Left ventricle myocardium inferior (tissue), 1 donor: ENCODE results near the gene TIMP3. TPM values are rescaled to one million over a fixed set of nuclear protein-coding genes. Genes with fewer than 3 reads are reported as not detected.

ENCODE experiments used
- DNase-seq: peaks from one replicate; pipeline ENCODE4 v3.0.0-alpha.2; 2020
- H3K27ac ChIP-seq: fragments of 200-600 bp; replicated peaks from 2 replicates; pipeline ENCODE4 v1.8.0; 2021
- H3K27me3 ChIP-seq: fragments of 200-600 bp; 2 replicates; pipeline ENCODE4 v1.8.0; 2021; ENCODE audit warnings: low read depth
- H3K36me3 ChIP-seq: fragments of 200-600 bp; 2 replicates; pipeline ENCODE4 v1.8.0; 2021
- H3K4me1 ChIP-seq: fragments of 200-600 bp; 2 replicates; pipeline ENCODE4 v1.8.0; 2021
- H3K4me3 ChIP-seq: fragments of 200-600 bp; 2 replicates; pipeline ENCODE4 v1.8.0; 2021; ENCODE audit warnings: mild to moderate bottlenecking, moderate library complexity
- H3K9me3 ChIP-seq: fragments of 200-600 bp; replicated peaks from 2 replicates; pipeline ENCODE4 v1.8.0; 2021
- CTCF ChIP-seq: fragments of 200-600 bp; IDR thresholded peaks from 2 replicates; pipeline ENCODE4 v1.8.0; 2021; ENCODE audit warnings: antibody characterized with exemption, mild to moderate bottlenecking, borderline replicate concordance
- intact Hi-C: fragments of 100-400 bp; cut with micrococcal nuclease; formaldehyde crosslinking; loops from one replicate; pipeline ENCODE4 v1.11.0; 2022
- total RNA-seq: library from RNA; stranded (reverse); fragmentation: NEBNext Ultra II Directional; extraction: Animal tissue kit (Norgen Biotek cat#: 25700); gene quantifications from one replicate; pipeline ENCODE4 v1.2.1, GENCODE V29; 2021
- donor health status: DM: no; HTN: yes; CAD: no; lungs with severe emphysema.

Gene TIMP3
- total RNA-seq, 1 donor from 2014 or later, result 250 TPM

DNA sequence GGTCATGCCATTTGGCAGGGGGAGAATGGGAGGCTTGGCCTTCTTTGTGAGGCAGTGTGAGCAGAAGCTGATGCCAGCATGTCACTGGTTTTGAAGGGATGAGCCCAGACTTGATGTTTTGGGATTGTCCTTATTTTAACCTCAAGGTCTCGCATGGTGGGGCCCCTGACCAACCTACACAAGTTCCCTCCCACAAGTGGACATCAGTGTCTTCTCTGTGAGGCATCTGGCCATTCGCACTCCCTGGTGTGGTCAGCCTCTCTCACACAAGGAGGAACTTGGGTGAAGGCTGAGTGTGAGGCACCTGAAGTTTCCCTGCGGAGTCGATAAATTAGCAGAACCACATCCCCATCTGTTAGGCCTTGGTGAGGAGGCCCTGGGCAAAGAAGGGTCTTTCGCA, 59.8 kb downstream of the TIMP3 start:
- no peak for DNase-seq
- intact Hi-C loops, result no loop called here
- Histone ChIP-seq H3K27me3 (no peaks in the 10 kb centered on the region), H3K36me3 (peaks cover 62% of the 10 kb centered on the region), H3K4me3 (no peak overlapping the region), H3K9me3 (no peaks in the 10 kb centered on the region), H3K4me1 (peaks cover 36% of the 10 kb centered on the region), H3K27ac (no peak overlapping the region)
- TF ChIP-seq CTCF, result no peak

DNA sequence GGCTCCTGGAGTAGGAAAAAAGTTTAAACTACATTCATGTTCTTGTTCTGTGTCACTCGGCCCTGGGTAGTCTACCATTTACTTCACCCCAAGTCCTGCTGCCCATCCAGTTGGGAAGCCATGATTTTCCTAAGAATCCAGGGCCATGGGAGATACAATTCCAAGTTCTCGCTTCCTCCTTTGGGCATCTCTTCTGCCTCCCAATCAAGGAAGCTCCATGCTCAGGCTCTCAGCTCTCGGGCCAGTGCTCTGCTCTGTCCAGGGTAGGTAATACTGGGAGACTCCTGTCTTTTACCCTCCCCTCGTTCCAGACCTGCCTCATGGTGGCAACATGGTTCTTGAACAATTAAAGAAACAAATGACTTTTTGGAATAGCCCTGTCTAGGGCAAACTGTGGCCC, 60.6 kb downstream of the TIMP3 start:
- no peak for DNase-seq
- TF ChIP-seq CTCF, result no peak
- Histone ChIP-seq H3K4me1 (peaks cover 31% of the 10 kb centered on the region), H3K27me3 (no peaks in the 10 kb centered on the region), H3K36me3 (peaks cover 54% of the 10 kb centered on the region), H3K9me3 (no peaks in the 10 kb centered on the region), H3K4me3 (no peak overlapping the region), H3K27ac (no peak overlapping the region)
- intact Hi-C loops, result no loop called here

DNA sequence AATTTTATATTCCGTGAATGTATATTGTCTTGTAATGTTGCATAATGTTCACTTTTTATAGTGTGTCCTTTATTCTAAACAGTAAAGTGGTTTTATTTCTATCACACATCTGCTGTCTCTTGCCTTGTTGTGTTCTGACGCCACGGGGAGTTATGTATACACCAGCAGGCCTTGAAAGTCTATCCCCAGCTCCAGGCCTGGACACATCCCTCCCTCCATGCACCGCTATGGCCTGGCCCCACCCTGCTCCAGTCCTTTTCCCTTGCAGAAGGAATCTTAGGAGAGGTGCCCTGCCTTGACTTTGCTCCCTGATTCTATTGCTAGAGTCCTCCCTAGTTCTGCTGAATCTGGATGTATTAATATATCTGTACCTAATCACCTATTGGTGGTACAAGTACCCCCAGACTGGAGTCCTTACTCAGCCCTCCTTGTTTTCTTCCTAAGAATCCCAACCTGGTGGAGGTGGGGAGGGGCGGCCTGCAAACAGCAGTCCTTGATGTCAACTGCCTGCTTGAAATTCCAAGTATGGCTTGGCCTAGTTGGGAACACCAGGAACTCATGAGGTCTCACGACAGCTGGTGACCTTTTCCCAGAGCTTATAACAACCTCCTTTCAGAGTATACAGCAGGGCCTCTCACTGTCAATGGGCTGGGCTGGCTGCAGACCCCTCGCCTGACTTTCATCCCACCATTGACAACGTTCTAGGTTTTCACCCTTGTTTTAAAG, 61.6 kb downstream of the TIMP3 start:
- no peak for TF ChIP-seq CTCF

GRCh38 chr22:32864041-32864440, 62.5 kb downstream of the TIMP3 start:
- Histone ChIP-seq H3K4me3 (no peak overlapping the region), H3K9me3 (no peaks in the 10 kb centered on the region), H3K27ac (peak overlapping the region; percentile 43), H3K27me3 (no peaks in the 10 kb centered on the region), H3K36me3 (peaks cover 35% of the 10 kb centered on the region), H3K4me1 (peaks cover 12% of the 10 kb centered on the region)
- intact Hi-C loops, result no loop called here
- no peak for TF ChIP-seq CTCF
- no peak for DNase-seq

More for the DNA sequence above, 61.6 kb downstream of the TIMP3 start:
- H3K4me1 ChIP-seq, result peaks cover 21% of the 10 kb centered on the region
- H3K36me3 ChIP-seq, result peaks cover 44% of the 10 kb centered on the region
- DNase-seq, result no peak
- intact Hi-C loops, result no loop called here
- H3K27me3 ChIP-seq, result no peaks in the 10 kb centered on the region
- H3K4me3 ChIP-seq, result no peak overlapping the region
- H3K9me3 ChIP-seq, result no peaks in the 10 kb centered on the region
- H3K27ac ChIP-seq, result peak overlapping the region; percentile 43

DNA sequence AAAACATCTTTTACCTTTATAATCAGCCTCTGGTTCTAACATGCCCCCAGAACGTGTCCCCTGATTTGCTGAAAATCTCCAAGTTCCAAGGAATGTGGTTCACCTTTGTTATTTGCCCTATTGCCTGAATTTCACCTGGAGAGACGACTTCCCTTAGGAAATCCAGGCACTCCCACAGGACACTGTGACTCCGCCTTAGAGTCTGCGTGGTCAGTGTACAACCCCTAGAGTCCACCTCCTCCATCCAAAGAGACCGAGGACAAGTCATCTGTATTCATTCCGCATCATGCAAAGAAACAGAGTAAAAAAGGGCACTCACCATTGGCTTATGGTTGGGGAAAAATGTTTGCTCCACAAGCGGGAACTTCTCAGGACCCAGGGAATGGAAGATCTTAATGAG, 63.1 kb downstream of the TIMP3 start:
- no peak for DNase-seq
- no peak overlapping the region for H3K4me3 ChIP-seq
- intact Hi-C loops, result no loop called here
- peaks cover 11% of the 10 kb centered on the region for H3K4me1 ChIP-seq
- H3K36me3 ChIP-seq, result peaks cover 29% of the 10 kb centered on the region
- no peaks in the 10 kb centered on the region for H3K9me3 ChIP-seq
- TF ChIP-seq CTCF, result no peak
- H3K27me3 ChIP-seq, result no peaks in the 10 kb centered on the region
- H3K27ac ChIP-seq, result no peak overlapping the region
